NCI-H2081 treated with DMSO at 0.1 percent for 48 hours (cell line): ENCODE data around the gene TBC1D22A.
"Not testable (repeated sequence)": the region's sequence is repeated elsewhere in the genome, so short reads cannot be mapped to it uniquely, and the experiment has no call there.

Source experiments
- DNase-seq: peaks from one replicate; lab custom pipeline; 2025; lab: John Stamatoyannopoulos, UW

TBC1D22A gene

DNA sequence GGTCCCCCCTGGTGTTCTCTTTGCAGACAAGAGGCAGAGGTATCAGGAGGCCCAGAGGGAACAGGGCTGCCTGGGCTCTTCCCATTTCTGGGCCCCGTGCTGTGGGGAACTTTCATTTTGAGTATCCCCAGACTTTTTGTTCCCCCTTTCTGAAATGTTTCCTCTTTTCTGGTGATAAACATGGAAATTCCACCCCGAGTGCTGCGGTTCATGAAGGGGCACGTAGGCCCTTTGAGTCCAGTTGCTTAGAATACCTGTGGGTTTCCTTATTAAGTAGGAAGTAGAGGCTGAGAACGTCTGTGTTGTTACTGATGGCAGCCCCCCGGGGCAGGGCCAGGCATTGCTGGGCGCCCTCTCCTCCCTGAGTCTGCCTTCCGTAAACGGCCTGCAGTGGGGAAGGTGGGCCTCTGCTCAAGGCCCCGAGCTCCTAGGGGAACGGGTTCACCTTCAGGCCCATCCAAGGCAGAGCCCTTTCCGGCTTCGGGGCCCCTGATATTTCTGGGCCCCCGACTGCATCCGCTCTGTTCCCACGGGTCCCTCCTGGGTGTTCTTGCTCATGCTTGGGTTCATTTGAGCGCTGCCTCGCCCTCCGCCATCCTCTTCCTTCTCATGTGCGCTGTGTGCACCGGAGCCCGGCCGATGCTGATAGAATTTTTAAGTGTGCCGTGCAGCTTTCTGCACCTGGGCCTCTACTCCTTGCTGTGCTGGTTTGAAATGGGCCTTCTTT is 12.0 kb downstream of the TBC1D22A start:
- DNase-seq, result no peak

DNA sequence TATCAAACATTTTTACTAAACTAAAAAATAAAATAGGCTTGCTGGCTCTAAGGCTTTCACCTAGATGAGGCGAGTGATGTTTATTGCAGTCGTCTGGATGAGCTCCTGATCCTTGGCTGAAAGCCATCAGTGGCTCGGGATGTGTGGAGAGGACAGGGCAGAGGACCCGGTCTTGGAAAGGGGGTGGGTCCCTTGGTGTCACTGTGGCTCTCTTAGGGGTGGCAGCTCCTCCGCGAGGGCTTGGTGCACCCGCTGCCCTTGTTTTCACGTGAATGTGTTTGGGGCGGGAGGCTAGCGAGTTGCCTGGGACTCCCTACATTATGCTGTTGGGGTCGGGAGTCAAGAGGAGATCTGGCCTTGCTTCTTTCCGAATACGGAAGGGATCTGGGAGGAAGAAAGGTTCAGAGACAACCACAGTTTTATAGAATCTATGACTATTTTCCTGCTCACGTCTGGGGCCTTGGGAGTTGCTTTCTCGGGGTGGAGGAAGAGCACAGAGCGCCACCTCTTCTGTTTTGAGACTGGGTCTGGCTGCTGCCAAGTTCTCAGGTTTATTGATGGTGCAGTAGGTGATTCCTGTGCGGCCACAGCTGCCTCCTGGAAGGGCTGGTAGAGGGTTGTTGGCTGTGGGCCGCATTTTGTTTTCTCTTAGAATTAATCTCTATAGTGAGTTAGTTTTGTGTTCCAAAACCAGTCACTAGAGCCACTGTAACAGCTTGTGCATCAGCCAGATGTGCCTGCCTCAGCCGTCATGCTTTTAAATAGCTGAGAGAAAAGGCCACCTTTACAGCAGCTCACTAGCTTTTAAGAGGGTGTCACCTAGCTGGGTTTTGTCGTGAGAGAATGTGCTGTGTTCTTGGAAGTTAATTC is 12.8 kb downstream of the TBC1D22A start:
- DNase-seq, result no peak

DNA sequence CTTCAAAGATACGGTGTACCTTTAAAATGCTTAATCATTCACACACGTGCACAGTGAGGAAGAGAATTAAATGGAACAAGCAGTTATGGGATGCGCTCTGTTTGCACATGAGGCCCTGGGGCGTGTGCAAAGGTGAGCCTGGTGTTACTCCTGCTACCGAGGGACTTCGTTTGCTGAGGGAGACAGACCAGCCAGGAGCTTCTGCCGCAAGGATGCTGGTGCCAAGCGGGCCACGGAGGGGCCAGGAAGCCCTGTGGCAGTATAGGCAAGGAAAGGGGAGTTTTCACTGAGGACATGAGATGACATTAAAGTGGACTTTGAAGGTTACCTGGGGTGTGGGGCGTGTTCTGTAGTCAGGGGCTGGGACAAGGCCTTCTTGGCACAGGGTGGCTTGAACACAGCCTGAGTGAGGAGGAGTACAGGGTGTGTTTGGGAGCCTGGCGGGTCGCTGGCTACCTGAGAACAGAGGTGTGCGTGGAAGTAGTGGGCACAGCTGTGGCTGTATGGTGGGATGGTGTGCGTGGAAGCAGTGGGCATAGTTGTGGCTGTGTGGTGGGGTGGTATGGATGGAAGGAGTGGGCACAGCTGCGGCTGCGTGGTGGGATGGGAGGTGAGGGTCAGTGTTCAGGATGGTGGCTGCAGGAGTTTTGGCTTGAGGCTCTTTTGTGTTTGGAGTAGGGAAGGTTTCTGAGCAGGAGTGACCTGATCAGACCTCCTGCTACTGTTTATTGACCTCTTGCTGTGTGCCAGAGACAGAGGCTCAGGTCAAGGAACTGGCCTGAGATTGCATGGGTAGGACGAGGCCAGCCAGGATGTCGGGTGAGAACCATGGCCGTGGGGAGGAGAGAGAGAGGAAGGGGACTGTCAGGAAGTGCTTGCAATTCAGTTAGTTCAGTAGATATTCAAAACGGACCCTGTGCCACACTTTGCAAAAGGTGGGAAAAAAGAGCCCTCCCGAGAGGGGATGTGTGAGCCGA is 13.7 kb downstream of the TBC1D22A start:
- DNase-seq, result no peak

DNA sequence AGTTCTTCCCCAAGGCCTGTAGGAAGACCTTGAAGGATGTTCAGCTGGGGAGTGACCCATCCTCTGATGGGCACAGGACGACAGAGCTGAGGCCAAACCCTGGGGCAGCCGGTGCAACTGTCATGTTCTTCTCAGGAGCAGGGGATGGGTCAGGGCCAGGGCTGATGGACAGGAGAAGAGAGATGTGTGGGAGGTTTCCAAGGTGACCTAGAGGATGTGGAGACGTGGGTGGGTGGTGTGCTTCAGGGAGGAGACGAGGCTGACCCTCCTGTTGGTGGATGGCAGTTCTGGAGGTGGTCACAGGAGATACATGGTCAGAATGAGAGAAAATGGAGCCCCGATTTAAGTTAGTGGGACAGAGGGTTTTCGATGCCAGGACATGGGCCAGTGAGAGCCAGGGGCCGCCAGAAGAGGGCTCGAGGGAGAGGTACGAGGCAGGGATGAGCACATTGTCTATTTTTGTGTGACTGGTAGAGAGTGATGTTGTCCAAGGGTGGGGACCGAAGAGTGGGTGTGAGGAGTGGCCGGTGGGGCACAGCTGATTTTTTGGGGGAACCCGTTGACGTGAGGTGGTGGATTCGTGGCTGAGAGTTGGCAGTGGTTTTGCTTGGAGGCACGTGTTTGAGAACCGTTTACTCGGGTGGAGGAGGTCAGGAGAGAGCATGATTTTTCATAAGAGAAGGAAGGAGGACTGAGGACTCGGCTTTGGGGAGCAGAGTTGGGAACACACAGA is 14.6 kb downstream of the TBC1D22A start:
- DNase-seq, result no peak

DNA sequence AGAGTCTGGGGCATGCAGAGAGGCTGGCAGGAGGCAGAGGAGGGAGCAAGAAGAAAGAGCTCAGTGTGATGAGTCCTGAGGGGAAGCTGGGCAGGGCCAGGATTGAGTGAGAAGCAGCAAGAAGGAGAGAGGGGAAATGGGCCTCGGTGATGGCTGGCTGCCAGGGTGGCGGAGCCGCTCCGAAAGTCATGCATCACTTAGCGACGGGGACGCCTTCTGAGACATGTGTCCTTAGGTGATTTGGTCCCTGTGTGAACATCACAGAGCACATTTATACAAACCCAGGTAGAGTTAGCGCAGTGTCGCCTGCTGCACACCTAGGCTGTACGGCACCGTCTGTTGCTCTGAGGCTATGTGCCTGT is 15.1 kb downstream of the TBC1D22A start:
- DNase-seq, result no peak

DNA sequence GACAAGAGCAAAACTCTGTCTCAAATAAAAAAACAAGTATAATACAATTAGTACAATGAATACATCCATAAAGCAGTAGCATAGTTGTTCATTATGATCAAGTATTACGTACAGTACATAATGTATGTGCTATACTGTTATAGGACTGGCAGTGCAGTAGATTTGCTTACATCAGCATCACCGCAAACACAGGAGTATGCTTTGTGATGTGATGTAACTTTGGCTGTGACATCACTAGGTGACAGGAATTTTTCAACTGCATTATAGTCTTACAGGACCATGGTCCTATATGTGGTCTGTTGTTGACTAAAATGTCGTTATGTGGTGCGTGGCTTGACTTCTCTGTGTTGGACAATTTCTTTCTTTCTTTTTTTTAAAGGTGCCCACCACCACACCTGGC is 16.6 kb downstream of the TBC1D22A start:
- no peak for DNase-seq

DNA sequence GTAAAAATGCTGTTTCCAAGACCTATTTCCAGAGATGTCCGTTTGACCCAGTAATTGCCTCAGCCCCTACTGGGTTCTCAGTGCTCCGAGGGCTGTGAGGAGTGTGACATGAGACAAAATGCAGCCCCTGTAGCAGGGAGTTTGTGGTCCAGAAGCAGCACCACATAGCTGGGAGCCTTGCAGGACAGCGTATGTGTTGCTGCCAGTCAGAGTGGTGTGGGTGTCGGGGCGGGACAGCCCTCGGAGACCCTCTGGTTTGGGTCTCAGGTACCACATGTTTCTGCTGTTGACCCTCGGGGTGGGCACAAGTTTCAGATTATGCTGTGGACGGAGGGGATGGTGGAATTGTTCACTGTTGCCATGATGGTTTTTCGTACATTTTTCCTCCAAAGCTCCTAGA is 17.2 kb downstream of the TBC1D22A start:
- DNase-seq, result no peak

DNA sequence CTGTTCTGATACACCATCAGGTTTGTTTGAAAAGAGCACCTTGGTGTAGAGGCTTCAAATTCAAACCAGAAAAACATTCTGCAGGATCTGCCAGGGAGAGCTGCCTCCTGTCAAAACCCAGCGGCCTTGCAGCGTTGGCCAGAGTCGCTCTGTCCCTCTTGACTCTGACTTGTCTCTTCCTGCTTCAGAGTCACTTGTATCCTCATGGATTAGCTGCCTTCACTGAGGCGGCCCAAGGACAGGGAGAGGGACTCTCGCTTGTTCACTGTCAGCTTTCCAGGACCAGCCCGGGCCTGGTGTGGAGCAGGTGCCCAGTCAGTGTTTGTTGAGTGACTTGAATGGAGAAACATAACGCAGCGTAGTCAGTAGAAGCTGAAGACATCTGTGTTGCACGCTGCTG is 18.0 kb downstream of the TBC1D22A start:
- no peak for DNase-seq

DNA sequence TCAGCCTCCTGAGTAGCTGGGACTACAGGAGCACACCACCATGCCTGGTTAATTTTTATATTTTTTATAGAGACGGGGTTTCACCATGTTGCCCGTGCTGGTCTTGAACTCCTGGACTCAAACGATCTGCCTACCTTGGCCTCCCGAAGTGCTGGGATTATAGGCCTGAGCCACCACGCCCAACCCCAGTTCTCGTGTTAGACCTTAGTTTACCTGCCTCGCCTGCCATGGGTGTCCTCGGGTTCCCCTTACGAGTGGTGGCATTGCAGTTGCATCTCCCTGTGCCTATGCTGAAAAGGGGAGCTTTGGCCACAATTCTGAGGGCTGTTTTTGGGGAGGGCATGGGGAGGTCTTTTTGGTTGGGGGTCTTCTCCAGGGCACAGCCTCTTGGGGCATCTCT is 18.8 kb downstream of the TBC1D22A start:
- no peak for DNase-seq

DNA sequence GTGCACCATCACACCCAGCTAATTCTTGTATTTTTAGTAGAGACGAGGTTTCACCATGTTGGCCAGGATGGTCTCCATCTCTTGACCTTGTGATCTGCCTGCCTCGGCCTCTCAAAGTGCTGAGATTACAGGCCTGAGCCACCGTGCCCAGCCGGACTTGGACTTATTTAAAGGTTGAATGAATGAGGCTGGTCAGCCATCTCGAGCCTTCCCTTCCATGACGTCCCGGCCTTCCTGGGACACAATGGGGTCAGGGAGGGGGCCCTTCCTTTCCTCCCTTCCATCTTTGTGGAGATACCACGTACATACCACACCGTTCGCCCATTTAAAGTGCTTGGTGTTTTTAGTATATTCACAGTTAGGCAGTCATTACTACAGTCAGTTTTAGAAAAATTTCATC is 19.8 kb downstream of the TBC1D22A start:
- DNase-seq, result not testable (repeated sequence)

DNA sequence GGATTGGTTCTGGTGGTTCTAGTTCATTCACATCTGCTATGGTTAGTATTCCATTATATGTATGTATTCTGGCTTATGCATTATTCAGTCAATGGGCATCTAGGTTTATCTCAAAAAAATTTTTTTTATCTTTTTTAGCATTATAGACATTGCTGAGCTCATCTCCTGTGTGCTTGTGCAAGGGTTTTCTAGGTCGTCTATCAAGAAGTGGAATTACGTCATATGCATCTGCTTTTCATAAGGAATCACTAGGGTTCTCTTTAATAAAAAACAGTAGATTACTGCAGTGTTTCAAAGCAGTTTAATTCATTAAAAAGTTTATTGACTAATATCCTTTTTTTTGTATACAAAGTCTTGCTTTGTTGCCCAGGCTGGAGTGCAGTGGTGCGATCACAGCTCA is 21.3 kb downstream of the TBC1D22A start:
- DNase-seq, result no peak

DNA sequence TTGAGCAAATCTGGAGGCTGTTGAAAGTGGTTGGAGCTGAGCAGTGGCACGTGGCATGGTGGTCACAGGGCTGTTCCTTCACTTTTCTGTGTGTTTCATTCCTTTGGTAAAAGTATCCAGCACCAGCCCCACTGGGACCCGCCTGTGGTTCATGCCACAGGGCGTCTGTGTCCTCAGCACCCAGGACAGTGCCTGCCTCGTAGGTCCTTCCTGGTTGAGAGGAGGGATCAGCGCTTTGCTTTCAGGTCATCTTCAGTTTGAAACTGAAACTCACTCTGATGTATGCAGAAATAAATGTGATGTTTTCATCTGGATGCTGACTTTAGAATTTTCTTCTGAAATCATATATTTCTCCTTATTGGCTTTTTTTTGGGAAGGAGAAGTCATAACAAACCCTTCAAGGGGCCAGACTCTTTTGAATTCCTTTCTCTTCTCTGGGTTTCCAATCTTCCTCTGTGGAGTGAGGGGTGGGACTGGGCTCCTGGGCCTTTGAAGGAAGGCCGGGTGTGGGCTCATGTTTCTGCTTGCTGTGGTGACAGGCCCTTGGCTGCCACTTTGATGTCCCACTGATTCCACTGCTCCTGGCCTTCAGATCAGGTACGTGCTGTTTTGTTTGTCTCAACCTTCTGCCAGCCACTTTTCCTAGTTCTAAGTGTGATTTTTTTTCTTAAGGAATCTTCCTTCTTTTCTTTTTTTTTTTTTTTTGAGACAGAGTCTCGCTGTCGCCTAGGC is 26.2 kb downstream of the TBC1D22A start:
- DNase-seq, result no peak

DNA sequence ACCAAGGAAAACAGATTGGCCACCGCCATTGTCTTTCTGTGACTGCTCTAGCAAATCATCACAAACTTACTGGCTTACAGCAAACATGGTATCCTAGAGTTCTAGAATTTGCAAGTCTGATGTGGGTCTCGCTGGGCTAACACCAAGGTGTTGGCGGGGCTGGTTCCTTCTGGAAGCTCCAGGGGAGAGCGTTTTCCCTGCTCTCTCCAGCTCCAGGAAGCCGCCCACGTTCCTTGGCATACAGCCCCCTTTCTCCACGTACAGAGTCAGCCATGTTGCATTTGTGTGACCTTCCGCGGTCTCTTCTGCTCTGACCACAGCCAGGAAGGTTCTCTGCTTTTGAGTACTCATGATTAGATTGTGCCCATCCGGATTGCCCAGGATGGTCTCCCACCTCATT is 27.5 kb downstream of the TBC1D22A start:
- no peak for DNase-seq

DNA sequence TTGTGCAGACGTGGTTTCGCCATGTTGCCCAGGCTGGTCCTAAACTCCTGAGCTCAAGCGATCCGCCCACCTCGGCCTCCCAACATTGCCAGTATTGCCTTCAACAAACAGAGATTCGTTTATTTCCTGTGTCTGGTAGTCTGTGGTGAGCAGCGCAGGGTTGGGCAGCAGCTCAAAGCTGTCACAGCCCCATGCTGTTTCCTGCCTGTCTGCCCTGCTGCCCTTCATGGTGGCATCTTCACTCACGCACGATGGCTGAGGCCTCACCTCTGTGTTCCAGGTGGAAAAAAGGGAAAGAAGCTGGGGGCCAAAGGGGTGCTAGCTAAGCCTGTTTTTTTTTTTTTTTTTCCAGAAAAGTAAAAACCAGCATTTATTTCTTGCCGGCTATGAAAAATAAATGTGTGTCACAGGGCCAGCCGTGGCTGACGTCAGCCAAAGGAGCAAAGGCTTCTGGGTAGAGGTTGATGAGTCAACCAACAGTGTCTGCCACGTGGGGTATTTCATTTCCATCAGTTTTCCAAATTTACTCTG is 28.8 kb downstream of the TBC1D22A start:
- no peak for DNase-seq

DNA sequence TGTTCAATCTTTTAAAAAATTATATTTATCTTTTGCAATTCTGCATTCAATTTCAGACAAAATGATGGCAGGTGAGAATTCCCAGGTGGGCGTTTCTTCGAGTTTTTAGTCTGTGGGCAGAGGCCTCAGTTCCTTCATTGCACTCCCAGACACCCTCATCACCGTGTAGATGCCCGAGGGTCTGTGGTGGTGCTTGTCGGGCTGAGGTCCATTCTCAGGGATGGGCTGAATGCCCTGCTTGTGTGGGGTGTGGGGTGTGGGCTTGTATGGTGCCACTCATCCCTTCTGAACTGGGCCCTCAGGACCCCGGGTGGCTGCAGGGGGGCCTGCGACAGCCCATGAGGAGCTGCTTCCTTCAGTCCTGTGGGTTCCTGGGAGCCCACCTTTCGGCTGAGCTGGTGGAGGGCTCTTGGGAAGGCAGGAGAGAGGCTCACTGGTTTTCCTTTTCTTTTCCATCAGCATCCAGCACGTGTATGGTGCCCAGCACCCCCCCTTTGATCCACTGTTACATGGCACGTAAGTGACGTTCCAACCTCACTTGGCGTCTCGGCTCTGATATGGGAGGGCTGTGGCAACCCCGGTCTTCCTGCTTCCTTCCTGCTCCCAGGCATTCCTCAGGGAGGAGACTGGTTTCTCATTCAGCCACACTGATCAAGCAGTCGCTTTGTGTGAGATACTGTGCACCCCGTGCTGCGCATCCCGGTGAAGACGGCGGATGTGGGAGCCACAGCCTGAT is 29.8 kb downstream of the TBC1D22A start:
- no peak for DNase-seq

DNA sequence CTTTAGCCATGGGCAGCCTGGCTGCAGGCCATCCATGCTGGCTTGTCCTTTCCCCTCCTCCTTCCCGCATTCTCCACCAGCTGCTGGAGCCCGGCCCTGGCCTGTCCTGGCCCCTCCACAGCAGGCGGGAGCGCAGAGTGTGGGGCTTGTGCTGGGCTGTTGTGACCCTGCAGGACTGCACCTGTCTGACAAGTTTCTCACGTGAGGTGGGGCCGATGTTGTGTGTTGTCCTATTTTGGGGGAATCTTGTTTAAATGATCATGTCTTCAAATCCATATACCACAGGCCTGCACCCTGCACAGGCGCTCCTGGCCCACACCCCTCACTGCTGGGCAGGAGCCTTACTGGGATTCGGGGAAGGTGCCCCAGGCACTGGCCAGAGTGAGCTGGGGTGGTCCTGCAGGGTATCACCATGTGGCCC is 30.4 kb downstream of the TBC1D22A start:
- DNase-seq, result no peak

DNA sequence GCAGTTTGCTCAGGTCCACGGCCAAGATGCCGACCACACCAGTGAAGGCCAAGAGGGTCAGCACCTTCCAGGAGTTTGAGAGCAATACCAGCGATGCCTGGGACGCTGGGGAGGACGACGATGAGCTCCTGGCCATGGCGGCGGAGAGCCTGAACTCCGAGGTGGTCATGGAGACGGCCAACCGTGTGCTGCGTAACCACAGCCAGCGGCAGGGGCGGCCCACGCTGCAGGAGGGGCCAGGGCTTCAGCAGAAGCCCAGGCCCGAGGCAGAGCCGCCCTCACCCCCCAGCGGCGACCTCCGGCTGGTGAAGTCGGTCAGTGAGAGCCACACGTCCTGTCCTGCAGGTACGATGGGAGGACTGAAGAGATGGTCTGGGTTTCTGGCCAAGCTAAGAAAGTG is 31.0 kb downstream of the TBC1D22A start:
- DNase-seq, result no peak

DNA sequence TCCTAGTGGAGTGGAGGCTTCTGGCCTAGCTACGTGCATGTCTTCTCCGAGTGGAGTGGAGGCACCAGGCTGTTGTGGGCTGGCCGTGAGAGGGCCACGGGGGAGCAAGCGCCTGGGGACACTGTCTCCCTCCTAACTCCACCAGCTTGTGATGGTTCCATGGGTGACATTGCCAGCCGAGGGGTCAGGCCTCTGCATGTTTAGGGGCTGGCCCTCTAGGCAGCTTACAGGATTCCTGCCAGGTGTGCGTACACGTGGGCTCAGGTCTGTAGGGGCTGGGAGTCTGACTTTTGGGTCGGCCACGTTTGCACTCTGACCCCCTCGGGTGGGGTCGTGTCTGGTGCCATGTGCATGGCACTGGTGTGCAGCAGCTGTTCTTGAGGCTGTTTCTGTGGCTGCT is 31.6 kb downstream of the TBC1D22A start:
- DNase-seq, result no peak

DNA sequence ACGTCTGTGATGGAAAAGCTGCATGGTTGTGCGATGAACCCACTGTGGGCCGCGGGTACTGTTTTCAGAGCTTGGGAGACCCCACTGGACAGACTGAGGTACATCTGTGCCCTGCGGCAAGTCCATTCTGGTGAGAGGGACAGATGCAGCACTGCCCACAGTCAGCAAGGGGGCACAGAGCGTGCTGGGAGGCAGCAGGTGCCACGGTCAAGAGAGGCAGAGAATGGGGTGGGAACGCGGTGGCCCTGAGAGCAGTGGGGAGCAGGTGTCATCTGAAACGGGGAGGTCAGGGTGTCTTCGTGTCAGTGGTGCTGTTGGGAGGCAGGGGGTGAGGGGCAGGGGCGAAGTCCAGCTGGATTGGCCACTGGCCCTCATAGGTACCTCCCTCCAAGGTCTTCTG is 32.0 kb downstream of the TBC1D22A start:
- no peak for DNase-seq

DNA sequence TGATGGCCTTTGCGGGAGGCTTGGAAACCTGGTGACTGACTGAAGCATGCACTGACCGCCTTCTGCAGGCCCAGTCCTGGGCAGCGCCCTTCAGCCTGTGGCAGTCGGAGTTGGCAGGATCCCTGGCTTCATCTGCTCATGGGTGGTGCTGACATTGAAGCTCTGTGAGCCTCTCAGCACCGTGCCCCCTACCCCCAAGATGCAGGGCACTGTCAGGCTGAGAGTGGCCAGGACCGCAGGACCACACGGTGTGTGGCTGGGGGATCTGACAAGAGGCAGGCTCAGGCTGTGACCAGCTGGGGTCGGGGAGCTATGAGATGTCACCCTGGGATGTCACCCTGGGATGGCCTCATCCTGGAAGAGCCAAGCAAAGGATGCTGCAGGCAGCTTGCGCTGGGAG is 32.7 kb downstream of the TBC1D22A start:
- no peak for DNase-seq
